Endothelial cell of hepatic sinusoid (primary cell): ENCODE data around the gene SP3.

Source experiments
- in situ Hi-C: cut with HindIII; loops from 2 replicates; pipeline ENCODE4 v1.10.0; 2017; ENCODE audit warnings: low sequenced_read_pairs

Gene SP3

GRCh38 chr2:173947131-173947530 lies 18.0 kb downstream of the SP3 start:
- in situ Hi-C loops = no loop called here

- in situ Hi-C loops = no loop called here
Observed at GRCh38 chr2:173943738-173944137, 21.4 kb downstream of the SP3 start.

- in situ Hi-C loops = no loop called here
Observed at GRCh38 chr2:173942861-173943523, 22.2 kb downstream of the SP3 start.

GRCh38 chr2:173941567-173941966 lies 23.6 kb downstream of the SP3 start:
- in situ Hi-C loops = no loop called here

- in situ Hi-C loops = no loop called here
Observed at GRCh38 chr2:173940208-173941020, 24.8 kb downstream of the SP3 start.

GRCh38 chr2:173938700-173939384 lies 26.3 kb downstream of the SP3 start:
- in situ Hi-C loops = no loop called here

GRCh38 chr2:173935305-173935704 lies 29.9 kb downstream of the SP3 start:
- in situ Hi-C loops = no loop called here

GRCh38 chr2:173934895-173935294 lies 30.3 kb downstream of the SP3 start:
- in situ Hi-C loops = loop anchor here (5.0 kb wide), 2 partner anchors 52 to 53 kb away; no protein-coding TSS in a partner anchor

GRCh38 chr2:173931751-173932150 lies 33.4 kb downstream of the SP3 start:
- in situ Hi-C loops = loop anchor here (5.0 kb wide), 2 partner anchors 49 to 56 kb away; no protein-coding TSS in a partner anchor

GRCh38 chr2:173929441-173929840 lies 35.7 kb downstream of the SP3 start:
- in situ Hi-C loops = no loop called here

GRCh38 chr2:173926875-173927274 lies 38.3 kb downstream of the SP3 start:
- in situ Hi-C loops = no loop called here

GRCh38 chr2:173924285-173924684 lies 40.9 kb downstream of the SP3 start:
- in situ Hi-C loops = no loop called here

GRCh38 chr2:173922760-173923159 lies 42.4 kb downstream of the SP3 start:
- in situ Hi-C loops = no loop called here

- in situ Hi-C loops = no loop called here
Observed at GRCh38 chr2:173922068-173922467, 43.1 kb downstream of the SP3 start.

- in situ Hi-C loops = no loop called here
Observed at GRCh38 chr2:173914055-173914927, 50.9 kb downstream of the SP3 start.

- in situ Hi-C loops = no loop called here
Observed at GRCh38 chr2:173909846-173910245, 55.3 kb downstream of the SP3 start.

GRCh38 chr2:173906626-173907025 lies 58.5 kb downstream of the SP3 start:
- in situ Hi-C loops = no loop called here

- in situ Hi-C loops = no loop called here
Observed at GRCh38 chr2:173903601-173904394, 61.4 kb downstream of the SP3 start.

- in situ Hi-C loops = no loop called here
Observed at GRCh38 chr2:173898996-173899395, 66.2 kb downstream of the SP3 start.

- in situ Hi-C loops = no loop called here
Observed at GRCh38 chr2:173898178-173898668, 67.0 kb downstream of the SP3 start.
